Stimulated activated CD8-positive, alpha-beta memory T cell treated with anti-CD3 and anti-CD28 coated beads, Interleukin-15, amount 100 ng/mL, for 48 hours (primary cell): ENCODE measurements around the gene RANBP1.

Experiments
- DNase-seq, 2 donors: peaks; one replicate each; pipeline ENCODE4 v3.0.0-alpha.2; 2020; ENCODE audit warnings: low read depth in 2 of 2

The RANBP1 gene

DNA sequence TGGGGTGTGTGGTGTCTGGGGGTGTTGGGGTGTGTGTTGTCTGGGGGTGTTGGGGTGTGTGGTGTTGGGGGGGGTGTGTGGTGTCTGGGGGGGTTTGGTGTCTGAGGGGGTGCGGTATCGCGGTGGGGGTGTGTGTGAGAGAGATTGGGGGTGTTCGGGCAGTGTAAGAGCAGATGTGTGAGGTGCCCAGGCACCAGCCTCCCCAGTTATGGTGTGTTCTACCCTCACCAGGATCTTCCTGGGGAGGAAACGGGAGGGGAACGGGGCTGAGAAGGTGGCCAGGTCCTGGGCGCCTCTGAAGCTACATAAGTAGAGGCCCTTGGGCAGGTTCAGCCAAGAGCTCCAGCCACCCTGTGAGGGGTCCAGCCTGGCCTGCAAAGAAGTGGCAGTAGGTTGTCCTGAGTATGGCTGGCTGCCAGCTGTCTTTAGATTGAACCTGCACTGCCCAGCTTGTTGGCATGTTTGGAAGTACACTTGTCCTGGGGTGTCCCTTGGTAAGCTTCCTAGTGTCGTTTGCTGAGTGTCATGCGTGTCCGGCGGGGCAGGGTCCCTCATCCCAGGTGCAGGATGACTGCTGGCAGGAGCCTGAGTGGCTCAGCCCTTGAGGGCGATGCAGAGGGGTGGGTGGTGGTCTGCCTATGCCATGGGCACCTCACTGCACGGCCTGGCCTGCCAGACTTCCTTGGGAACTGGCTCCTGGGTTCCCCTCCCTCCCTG lies 7.6 kb downstream of the RANBP1 start:
- no peak for DNase-seq

DNA sequence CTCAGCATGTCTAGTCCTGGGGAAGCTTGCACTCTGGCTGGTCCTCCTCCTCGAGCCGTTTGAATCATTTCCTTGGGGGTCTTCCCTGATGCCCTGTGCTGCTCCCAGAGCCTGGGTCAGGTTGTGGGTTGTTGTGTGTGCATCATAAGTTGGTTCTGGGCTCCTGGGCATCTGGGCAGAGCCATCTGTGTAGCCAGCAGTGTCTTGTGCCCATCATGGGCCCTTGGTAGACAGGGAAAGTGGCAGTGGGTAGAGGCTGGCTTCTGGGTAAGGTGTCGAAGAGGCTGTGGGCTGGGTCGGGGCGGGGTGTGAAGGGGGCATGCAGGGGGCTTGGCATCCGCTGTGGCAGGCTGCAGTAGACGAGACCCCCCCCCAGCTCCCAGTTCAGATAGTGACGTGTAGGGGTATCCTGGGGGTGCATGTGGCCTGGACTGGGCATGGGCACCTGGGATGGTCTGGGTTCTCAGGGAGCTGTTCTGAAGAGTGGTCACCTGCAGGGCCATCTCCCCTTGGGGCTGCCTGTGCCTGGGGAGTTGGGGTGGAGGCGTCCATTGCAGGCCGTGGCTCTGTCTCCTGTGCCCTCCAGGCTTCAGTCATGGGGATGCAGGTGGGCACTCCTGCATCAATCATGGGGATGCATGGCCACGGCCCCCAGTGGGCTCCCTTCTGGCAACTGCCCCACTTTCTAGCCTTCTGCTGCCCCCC lies 8.3 kb downstream of the RANBP1 start:
- no peak for DNase-seq

DNA sequence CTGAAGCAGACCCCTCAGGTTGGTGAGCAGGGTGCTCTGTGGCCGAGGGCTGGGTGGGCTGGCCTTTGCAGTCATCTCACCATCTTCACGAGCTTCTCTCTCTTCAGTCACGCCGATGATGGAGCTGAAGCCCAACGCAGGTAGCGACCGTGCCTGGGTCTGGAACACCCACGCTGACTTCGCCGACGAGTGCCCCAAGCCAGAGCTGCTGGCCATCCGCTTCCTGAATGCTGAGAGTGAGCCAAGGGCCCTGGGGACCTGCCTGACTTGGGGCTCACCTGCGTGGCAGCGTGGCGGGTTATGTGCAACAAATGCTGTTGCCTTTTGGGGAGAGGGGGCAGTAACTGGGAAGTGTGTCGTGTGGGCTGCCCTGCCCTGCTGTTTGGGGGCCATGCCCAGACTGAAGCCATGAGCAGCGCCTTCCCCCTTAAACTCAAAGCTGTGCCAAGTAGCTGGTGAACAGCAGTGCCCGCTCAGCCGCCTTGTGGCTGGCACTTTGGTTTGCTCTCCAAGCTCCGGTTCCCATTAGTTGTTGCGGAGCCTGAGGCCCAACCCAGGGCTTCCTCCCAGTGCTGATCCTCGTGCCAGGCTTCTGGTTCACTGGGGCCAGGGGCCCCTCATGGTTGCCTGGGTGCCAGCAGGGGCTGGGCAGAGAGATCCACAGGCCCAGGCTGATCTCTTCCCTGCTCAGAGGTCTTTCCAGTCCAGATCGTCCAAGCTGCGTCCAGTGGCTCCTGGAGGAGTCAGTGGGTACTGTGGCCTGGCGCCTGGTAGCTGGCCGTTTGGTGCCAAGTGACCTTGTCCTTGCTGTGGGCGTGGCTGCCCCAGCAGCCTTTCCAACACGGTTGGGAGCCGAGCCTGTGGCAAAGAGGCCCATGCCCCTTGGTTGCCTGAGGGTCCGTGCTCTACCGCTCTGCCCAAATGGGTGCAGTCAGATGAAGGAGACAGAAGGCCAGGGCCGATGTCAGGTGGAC lies 9.6 kb downstream of the RANBP1 start:
- no peak for DNase-seq

DNA sequence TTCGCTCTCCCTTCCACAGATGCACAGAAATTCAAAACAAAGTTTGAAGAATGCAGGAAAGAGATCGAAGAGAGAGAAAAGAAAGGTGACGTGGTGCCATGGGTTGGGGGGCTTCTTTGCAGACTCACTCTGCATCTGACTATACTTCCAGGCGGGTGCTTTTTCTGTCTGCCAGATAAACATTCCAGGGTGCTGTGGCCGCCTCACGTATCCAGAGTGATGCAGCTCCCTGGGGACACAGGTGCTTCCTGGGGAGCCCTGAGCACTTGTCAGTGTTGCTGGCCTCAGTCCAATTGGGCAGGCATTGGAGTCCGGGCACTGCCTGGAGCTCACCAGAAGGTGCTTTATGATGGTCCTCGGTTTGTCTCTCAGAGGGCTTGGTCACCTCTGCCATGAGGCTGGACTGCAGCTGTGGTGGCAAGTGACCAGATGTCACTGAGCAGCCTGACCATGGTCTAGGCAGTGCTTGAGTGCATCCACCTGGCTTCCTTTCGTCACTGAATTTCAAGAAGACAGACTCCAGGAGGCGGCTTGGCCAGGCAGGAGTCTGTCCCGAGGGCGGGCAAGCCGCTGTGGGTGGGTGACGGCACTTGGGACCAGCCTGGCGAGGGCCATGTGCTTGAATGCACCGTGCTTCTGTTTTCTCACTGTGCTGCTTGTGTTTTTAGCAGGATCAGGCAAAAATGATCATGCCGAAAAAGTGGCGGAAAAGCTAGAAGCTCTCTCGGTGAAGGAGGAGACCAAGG lies 10.6 kb downstream of the RANBP1 start:
- no peak for DNase-seq

DNA sequence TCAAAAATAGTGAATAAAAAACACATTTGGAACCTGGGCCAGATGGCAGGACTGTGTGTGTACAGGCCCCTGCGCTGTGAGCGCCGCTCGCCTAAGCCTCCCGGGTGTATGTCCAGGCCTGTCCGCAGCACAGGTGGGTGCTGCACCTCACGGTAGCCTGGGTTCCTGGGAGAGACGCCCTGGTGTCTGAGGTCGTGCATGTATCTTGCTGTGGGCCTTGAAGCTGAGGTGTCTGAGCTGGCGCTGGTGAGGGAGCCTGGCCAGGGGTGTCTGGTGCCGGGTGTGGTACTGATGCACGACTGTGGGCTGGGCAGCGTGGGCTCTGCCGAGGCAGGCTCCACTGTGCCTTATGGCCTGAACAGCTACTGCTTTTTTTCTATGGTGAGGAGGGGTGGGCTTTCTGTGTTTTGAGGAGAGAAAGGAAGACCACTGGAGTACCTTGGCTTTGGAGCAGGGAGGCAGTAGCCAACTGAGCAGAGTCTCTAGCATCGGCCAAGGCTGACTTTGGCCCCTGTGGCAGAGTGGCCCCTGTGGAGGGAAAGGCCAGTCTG lies 11.5 kb downstream of the RANBP1 start:
- DNase-seq, result no peak

DNA sequence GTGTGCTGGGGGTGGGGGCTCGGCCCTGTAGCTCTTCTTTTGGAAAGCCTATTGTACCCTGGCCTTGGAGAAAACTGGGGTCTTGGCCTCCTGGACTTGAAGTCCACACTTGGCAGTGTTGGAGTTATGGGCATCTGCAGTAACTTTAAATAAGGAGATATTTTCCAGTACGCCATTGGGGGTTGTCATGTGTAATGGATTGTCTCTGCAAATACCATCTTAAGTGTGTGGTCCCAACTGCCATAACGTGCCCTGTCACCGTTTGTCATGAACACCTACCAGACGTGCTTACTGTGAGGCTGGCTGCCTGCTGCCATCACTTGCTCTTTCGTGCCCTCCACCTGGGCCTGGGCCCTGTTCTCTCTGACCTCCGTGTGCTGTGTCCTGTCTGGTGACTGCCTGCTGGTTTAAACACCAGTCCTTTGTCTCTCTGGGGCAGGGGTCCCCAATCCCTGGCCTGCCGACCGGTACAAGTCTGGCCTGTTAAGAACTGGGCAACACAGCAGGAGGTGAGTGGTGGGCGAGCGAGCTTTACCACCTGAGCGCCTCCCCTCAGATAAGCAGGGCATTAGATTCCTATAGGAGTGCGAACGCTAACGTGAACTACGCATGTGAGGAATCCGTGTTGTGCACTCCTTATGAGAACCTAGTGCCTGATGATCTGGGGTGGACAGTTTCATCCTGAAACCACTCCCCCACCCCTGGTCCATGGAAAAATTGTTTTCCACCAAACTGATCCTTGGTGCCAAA lies 12.1 kb downstream of the RANBP1 start:
- no peak for DNase-seq

DNA sequence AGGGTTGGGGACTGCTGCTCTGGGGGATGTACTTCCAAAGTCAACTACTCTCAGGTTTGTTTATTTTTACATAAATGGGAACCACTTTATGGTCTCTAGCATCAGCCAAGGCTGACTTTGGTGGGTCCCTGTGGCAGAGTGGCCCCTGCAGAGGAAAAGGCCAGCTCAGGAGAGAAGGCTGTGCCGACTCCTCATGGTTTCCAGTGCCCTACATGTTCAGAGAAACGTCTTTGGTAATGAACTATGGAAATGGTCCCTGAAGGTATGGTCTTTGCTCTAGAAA lies 12.7 kb downstream of the RANBP1 start:
- DNase-seq, result no peak

DNA sequence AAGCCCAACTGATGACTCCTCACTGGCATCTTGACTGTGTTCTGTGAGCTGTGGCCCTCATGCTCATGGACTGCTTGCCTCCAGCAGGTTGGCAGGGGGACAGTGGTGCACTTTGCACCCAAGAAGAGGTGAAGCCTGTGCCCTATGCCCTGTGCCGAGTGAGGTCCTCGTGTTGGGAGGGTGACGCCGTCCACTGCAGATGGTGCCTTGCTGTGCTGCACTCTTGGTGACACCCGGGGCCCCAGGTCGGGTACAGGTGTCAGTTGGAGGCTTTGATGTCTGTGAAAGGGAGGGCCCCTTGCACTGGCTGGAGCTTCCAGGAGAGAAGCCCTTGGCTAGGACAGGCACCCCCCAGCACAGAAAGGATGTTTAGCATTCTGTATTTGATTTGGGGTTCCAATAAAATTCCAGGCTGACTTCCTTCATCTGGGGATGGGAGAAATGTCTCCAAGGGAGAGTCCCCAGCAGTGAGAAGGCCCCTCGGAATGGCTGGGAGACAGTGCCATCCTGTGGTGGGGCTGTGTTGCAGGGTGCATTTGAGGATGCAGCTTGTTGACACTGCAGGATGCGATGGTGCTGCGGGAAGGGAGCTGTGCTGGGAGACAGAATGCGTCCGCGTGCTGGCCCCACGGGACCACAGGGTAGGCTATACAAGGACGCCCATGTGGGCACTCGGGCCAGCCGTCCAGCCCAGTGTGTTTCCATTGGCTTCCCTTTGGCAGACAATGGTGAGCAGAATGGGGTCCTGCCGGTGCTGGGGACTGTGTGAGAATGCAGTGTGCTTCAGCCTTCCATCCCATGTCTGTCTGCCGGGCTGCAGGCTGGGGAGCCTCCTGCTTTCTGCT lies 13.2 kb downstream of the RANBP1 start:
- DNase-seq, result peak; percentile 25 to 31

DNA sequence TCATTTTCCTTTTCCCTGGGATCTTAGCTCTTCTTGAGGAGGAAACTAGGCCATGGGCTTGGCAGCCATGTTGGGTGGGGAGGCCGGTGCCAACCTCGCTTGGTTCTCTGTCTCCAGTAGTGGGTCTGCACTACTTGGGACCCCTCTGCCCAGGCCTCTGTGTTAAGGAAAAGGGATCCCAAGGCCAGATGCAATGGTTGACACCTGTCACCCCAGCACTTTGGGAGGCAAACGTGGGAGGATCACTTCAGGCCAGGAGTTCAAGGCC lies 13.8 kb downstream of the RANBP1 start:
- no peak for DNase-seq

DNA sequence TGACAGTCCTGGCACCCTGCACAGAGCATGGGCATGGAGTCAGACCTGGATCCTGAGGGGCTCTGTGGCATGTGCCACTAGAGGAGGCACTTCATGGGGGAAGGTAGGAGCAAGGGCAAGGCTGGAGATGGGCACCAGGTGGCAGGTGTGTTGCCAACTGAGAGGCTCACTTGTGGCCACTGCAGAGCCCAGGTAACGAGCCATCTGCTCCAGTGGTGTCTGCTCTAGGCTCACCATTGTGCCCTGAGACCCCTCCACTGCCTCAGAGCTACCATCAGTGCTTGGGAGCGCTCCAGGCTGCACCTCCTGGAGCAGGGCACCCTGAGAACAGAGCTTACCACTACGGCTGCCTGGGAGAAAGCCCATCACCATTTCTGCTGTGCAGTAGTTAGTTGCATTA lies 14.4 kb downstream of the RANBP1 start:
- no peak for DNase-seq

DNA sequence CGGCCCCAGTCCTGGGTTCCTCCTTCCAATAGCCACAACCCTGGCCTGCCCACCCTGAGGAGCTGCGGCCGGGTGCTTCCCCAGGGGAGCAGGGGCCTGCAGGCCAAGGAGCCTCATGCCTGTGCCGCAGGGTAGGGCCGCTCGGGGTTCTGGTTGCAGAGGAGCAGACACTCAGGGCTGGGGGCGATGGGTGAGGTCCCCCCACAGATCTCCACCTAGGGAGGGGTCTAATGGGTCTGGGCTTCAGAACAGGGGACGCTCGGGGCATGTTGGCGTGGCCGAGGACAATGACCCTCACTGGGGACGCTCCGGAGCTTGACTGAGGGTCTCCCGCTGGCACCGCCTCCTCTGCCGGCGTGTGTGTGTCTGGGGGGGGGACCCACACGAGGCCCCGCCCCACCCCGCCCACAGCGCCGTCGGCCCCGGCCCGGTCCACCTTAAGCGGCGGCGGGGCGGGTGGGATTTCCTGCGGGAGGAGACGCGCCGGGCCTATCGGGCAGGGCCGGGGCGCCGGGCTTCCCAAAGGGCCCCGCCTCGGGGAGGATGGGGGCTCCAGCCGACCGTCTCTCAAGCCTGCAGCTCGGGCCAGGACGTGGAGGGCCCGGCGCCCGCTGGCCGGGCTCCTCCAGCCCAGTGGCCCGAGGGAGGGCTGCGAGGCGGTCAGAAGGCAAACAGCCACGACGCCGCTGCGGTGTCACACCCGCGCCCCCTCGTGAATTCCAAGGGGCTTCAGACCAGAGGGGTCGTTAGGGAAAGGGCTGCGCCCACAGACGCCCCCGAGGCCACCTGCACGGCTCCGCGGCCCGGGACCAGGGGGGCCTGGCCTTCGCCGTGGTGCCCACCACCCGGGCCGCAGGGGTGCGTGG lies 15.1 kb downstream of the RANBP1 start:
- peak; percentile 70 to 72 for DNase-seq

DNA sequence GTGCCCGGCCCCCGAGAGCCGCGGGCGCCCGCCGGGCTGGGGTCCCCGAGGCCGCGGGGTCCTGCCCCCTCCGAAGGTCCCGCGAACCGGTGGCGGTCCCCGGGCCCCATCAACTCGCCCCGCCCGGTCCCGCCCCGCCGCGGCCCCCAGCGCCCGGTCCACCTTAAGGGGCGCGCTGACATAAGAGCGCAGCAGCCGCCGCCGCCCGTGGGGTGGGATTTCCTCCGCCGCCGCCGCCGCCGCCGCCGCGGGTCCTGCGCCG lies 15.6 kb downstream of the RANBP1 start, which contains the start of gene ZDHHC8:
Gene ZDHHC8 (plus strand): TSS at position 208 of the 262 bp plus-strand sequence. CDS start 144 bp downstream, outside the sequence.
- DNase-seq, result peak in 1 of 2 donors; percentile 36

DNA sequence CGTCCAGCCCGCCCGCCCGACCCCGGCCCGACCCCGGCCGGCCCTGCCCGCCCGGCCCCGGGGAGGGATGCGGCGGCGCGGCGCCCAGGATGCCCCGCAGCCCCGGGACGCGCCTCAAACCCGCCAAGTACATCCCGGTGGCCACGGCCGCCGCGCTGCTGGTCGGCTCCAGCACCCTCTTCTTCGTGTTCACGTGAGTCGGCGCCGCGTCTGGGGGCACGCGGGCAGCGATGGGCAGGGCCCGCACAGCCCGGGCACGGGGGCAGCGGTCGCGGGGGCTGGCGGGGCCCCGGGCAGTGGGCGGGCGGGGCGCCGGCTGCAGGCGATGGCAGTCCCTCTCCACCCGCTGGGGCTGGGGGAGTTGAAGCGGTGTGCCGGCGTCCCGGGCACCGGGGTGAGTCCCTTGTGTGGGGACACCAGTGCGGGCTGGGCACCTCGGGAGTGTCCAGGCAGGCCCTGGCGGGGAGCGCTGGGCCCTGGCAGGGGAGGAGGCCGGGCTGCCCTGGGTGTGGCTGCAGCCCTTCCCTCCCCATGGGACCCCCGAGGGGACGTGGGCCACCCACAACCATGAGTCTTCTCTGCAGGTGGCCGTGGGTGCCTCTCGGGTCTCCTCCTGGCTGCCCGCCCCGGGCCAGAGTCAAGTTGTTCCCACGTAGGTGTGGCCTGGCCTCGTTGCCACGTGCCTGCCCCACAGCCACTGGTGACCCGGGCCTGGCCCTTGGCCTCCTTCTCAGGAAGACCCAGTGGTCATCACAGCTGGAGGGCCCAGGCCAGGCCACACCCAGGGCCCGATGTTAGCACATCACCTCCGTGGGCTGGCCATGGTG lies 16.2 kb downstream of the RANBP1 start:
- no peak for DNase-seq

DNA sequence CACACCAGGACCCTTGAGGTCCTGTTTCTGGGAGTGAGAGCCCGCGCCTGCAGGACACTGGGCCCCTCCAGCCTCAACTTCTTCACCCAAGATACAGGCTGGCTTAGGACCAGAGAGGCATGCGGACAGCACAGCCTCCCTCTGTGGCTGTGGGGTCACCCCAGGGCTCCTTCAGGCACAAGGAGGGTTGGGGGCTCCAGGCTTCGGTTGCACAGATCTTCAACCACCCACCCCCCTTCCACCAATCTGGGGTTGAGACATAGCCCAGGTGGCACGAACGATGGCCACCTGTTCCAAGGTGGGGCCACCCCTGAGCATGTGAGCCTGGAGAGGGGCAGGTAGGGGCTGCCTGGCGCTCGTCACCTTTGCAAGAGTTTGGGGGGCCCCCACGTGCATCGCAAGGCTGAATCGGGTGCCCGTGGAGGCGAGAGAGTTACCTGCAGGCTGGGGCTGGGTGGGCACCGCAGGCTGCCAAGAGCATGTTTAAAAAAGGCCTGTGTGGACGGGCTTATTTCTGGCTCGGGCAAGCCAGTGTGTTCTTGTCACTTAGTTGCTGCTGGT lies 16.9 kb downstream of the RANBP1 start:
- no peak for DNase-seq

DNA sequence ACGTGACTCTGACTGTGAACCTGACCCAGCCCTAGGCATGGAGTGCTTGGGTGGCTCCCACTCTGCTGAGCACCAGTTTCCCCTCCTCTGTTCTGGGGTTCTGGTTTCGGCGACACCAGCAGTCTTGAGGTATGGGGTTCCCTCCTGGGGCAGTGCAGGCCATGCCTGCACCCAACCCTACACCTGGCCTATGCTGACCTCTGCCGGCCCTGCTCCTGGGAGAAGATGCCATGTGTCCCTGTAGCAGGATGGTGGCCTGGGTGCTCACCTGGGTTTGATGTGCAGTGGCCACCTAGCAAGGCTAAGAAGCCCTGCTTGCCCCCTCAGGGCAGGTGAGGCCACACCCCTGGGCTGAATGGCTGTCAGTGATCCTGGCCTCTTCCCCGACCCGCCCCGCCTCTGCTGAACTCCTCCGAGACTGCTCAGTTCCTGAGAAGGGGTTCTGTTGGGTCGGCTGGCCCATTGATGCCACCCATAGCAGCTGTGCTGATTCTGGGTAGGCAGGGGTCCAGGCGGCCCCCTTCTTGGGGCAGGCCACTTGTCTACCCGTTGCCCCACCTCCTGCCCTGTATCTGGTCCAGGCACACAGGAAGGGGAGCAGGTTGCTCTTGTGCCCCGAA lies 18.1 kb downstream of the RANBP1 start:
- no peak for DNase-seq

DNA sequence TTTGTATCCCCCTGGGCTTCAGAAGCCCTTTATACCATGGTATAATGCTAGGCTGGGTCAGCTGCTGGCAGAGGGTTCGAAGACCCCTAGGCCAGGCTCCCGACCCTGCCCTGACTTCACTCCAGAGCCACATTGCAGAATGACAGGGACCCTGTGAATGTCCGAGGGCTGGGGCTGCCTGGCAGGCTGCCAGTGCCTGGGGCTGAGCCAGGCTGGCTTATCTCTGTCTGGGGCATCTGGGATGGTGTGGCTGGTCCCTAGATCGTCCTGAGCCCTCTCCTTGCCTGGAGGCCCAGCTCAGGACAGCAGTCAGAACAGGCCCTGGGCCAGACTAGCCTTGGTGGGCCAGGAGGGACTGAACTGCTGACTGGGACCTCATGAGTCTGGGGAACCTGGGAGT lies 19.4 kb downstream of the RANBP1 start:
- no peak for DNase-seq

DNA sequence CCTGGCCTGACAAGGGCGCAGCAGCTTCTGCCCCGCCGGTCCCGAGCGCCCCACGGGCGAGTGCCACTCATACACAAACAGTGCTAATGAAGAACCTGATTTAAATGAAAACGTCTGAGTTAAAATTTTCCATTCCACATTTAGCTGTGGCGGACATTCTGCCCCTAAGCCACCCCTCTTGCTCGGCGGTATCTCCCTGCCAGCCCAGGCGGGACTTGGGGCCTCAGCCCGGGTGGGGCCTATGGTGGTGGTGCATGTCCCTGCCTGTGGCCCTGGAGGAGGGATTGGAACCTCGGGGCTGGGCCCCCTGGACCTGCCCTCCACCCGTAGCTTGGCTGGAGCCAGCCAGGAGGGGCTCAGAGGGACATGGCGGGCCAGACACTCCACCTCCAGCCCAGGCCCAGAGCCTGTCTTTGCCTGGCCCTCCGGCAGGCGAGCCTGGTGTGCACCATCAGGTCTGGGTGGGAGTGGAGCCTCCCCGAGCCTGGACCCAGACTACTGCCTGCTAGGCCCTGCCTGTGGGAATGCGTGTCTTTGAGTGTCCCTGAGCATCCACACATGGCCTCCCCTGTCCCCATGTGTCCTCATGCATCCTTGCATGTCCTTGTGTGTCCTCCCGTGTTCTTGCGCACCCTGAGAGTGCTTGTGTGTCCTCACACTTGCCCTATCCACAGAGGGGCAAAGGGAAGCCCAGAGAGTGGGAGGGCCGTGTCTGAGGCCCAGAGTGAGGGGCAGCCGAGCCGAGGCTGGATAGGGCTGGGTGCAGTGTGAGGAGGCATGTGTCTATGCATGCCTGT lies 20.1 kb downstream of the RANBP1 start:
- DNase-seq, result no peak
